Lower leg skin (tissue), 4 donors: Measurements from ENCODE around the gene FAM50B. TPM values are rescaled to one million over a fixed set of nuclear protein-coding genes. Genes with fewer than 3 reads are reported as not detected.

Experiments
- DNase-seq, 2 donors: peaks; one replicate each; pipeline ENCODE4 v3.0.0-alpha.2; 2019; ENCODE audit warnings: low spot score in 2 of 2
- H3K4me3 ChIP-seq: fragments of 200-600 bp; sonication (generic); 2 replicates; pipeline ENCODE4 v1.5.1; 2017; ENCODE audit warnings: mild to moderate bottlenecking, low read depth; ENCODE audit not compliant: poor library complexity, severe bottlenecking
- CTCF ChIP-seq, 3 donors: fragments of 450-650 bp; IDR thresholded peaks; one replicate each; pipeline ENCODE4 v1.5.1; 2016; ENCODE audit warnings: antibody characterized with exemption in 3 of 3, mild to moderate bottlenecking in 3 of 3, moderate library complexity in 2 of 3
- POLR2A ChIP-seq, 2 donors: fragments of 450-650 bp; IDR thresholded peaks; one replicate each; pipeline ENCODE4 v1.6.1; 2016 to 2017; ENCODE audit warnings: antibody characterized with exemption in 2 of 2, mild to moderate bottlenecking in 1 of 2, moderate library complexity in 1 of 2
- WGBS, 2 donors: methylation state at CpG; one replicate each; pipeline ENCODE4 v1.1.5; 2018; 5-methylcytosine and 5-hydroxymethylcytosine counted together
- intact Hi-C: fragments of 100-400 bp; cut with DNase I; formaldehyde crosslinking; loops from one replicate; pipeline ENCODE4 v1.15.0; 2023; ENCODE audit warnings: low total_unique reads
- total RNA-seq, 4 donors: library from RNA; depleted of rRNA; stranded (reverse); fragments of >200 nt; gene quantifications; one replicate each; pipeline ENCODE4 v1.1.0, GENCODE V29; 2016

FAM50B gene
- total RNA-seq, 4 donors from 2014 or later = 11.4 to 16.1 (median 13.9) TPM

DNA sequence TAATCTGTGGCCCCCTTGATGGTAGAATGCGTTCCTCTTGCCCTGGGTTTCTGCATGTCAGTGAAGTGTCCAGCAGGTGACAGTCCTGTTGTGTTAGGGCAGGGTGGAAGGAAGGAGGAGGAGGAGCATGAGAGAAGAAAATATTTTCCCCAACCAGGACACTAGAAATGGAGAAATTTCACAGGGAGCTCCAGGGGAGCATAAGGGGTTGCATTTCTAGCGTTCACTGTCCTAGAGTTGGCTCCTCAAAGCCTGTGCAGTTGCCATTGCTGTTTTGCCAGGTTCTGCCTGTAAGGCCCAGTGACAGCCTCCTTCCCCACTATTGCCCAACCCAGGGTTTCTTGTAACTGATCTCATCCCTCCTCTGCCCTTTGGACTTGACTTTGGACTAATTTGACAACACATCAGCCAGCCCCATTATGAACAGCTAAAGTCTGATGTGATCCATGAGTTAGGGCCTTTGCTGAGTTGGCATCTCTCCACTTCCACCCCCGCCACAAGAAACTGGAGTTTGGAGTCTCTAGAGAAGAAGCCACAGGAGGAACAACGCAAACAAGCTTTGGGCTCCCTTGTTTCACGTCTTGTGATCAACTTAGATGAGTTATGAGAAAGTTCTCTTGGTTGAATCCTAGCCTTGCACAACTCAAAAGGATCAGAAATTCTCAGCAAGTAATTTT is 14.0 kb upstream of the FAM50B start:
- peak; percentile 79 to 90 for DNase-seq
- WGBS, 2 donors = 60 to 68% methylated on average over 5 of the region's 5 CpGs
- intact Hi-C loops = no loop called here
- TF ChIP-seq POLR2A (IDR thresholded peaks at IDR 0.05) (no peak), CTCF (IDR thresholded peaks at IDR 0.05) (no peak)
- H3K4me3 ChIP-seq = no peak overlapping the region

DNA sequence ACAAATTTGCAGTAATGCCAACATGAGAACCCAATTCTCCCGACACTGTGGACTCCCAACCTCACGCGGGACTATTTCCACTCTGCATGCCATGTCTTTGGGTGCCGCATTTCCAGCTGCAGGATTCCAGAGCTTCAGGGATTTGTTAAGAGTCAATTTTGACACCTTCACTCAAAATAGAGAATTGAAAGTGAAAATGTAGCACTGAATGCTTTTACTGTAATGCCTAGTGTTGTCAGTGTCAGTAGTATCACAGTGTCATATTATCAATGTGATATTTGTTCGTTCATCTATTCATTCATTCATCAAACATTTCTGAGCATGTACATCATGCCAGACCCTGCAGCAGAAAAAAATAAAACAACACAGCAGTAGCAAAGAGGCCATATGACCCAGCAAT is 13.4 kb upstream of the FAM50B start:
- no peak for DNase-seq
- TF ChIP-seq CTCF (IDR thresholded peaks at IDR 0.05) (no peak), POLR2A (IDR thresholded peaks at IDR 0.05) (no peak)
- 74 to 75% methylated on average over 5 of the region's 5 CpGs for WGBS, 2 donors
- H3K4me3 ChIP-seq = no peak overlapping the region
- intact Hi-C loops = no loop called here

DNA sequence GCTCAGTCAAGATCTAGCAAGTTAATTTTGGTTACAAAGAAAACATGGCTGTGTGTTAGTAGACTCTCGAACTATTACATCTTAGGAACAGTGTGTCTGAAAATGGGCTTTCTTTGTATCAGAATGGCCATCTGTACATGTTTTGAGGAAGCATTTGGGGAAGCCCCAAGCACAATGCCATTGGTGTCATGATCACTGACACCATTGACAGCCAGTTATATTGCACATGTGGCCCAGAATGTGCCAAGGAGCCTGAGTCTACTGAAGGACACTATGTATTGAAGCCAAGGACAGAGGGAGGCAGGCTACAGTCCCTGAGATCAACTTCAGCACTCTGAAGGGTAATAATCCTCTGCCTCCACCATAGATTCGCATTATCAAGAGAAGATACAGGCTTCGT is 12.6 kb upstream of the FAM50B start:
- intact Hi-C loops = no loop called here

DNA sequence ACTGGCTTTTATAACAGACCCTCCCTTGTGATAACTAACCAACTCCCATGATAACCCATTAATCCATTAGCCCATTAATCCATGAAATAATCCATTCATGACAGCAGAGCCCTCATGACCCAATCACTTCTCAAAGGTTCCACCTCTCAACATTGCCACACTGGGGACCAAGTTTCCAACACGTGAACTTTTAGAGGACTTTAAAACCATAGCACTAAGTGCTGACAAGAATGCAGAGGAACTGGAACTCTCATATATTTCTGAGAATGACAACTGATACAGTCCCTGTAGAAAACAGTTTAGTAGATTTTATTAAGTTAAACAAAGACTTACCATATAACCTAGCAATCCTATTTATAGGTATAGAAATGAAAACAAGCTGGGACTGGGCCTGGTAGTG is 11.4 kb upstream of the FAM50B start:
- intact Hi-C loops = no loop called here
- DNase-seq = no peak
- TF ChIP-seq POLR2A (IDR thresholded peaks at IDR 0.05) = no peak
- no peak for TF ChIP-seq CTCF (IDR thresholded peaks at IDR 0.05)
- WGBS, 2 donors = 83 to 89% methylated on average over 1 of the region's 1 CpG
- no peak overlapping the region for H3K4me3 ChIP-seq

More for the DNA sequence above, 12.6 kb upstream of the FAM50B start:
- DNase-seq = no peak
- H3K4me3 ChIP-seq = no peak overlapping the region
- TF ChIP-seq POLR2A (IDR thresholded peaks at IDR 0.05) = no peak
- 93 to 95% methylated on average over 3 of the region's 3 CpGs for WGBS, 2 donors

GRCh38 chr6:3838992-3839867 is 9.9 kb upstream of the FAM50B start:
- TF ChIP-seq POLR2A (IDR thresholded peaks at IDR 0.05) = no peak
- no peak for TF ChIP-seq CTCF (IDR thresholded peaks at IDR 0.05)
- intact Hi-C loops = no loop called here
- 89 to 90% methylated on average over 8 of the region's 8 CpGs for WGBS, 2 donors
- DNase-seq = no peak
- H3K4me3 ChIP-seq = no peak overlapping the region

- intact Hi-C loops = no loop called here
- no peak overlapping the region for H3K4me3 ChIP-seq
- no peak for DNase-seq
- TF ChIP-seq POLR2A (IDR thresholded peaks at IDR 0.05) (no peak), CTCF (IDR thresholded peaks at IDR 0.05) (no peak)
- 77 to 79% methylated on average over 6 of the region's 6 CpGs for WGBS, 2 donors
Observed at GRCh38 chr6:3841066-3841454, 8.1 kb upstream of the FAM50B start.
